K562 (cell line): ENCODE data around the gene CMIP. TPM values are rescaled to one million over a fixed set of nuclear protein-coding genes. Genes with fewer than 3 reads are reported as not detected.

Experiments used
- BRD9 ChIP-seq: fragments of 450-650 bp; IDR thresholded peaks from 2 replicates; pipeline ENCODE4 v1.6.1; 2018; ENCODE audit warnings: low read depth; ENCODE audit not compliant: partially characterized antibody
- BRF2 ChIP-seq: IDR thresholded peaks from 3 replicates; pipeline ENCODE4 v1.6.1; 2011; ENCODE audit warnings: borderline replicate concordance, mild to moderate bottlenecking; ENCODE audit not compliant: insufficient read length, insufficient read depth
- CBFA2T2 ChIP-seq: fragments of 450-650 bp; conservative IDR thresholded peaks from 2 replicates; pipeline ENCODE4 v1.6.1; 2017; ENCODE audit warnings: mild to moderate bottlenecking
- CBX5 ChIP-seq: IDR thresholded peaks from 2 replicates; pipeline ENCODE4 v1.6.1; 2014; ENCODE audit warnings: low read depth, borderline replicate concordance
- CHD2 ChIP-seq: IDR thresholded peaks from 2 replicates; pipeline ENCODE4 v1.6.1; 2011; ENCODE audit warnings: low read depth, low read length
- CREB1 ChIP-seq, 2 experiments: sonication (generic) in 1 of 2; formaldehyde crosslinking in 1 of 2; IDR thresholded peaks; 2 replicates each; pipeline versions ENCODE4 v1.6.1 to v1.8.0; 2012 to 2022; ENCODE audit warnings: inconsistent platforms in 1 of 2, mild to moderate bottlenecking in 1 of 2, missing genetic modification reagents in 1 of 2, moderate library complexity in 1 of 2
- ETS2 ChIP-seq: IDR thresholded peaks from 2 replicates; pipeline ENCODE4 v1.6.1; 2016; ENCODE audit warnings: borderline replicate concordance, missing genetic modification characterization, mild to moderate bottlenecking, moderate library complexity, missing compliant biosample characterization; ENCODE audit not compliant: poor library complexity, severe bottlenecking
- HDAC6 ChIP-seq: IDR thresholded peaks from 2 replicates; pipeline ENCODE4 v1.6.1; 2012; ENCODE audit warnings: low read depth, mild to moderate bottlenecking, control low read depth, inconsistent platforms, low read length, moderate library complexity
- NCOA1 ChIP-seq: fragments of 450-650 bp; IDR thresholded peaks from 2 replicates; pipeline ENCODE4 v1.6.1; 2016; ENCODE audit warnings: low read depth
- NCOA2 ChIP-seq, 2 experiments: fragments of 450-650 bp; IDR thresholded peaks; 2 replicates each; pipeline ENCODE4 v1.6.1; 2018; ENCODE audit warnings: mild to moderate bottlenecking in 2 of 2, moderate library complexity in 1 of 2; ENCODE audit not compliant: partially characterized antibody in 2 of 2
- POLR2G ChIP-seq: fragments of 200-400 bp; formaldehyde crosslinking; IDR thresholded peaks from 2 replicates; pipeline ENCODE4 v1.6.1; 2017; ENCODE audit warnings: low read depth, mild to moderate bottlenecking, antibody characterized with exemption, low read length, moderate library complexity
- TCF3 ChIP-seq: sonication (generic); formaldehyde crosslinking; IDR thresholded peaks from 2 replicates; pipeline ENCODE4 v1.4.0; 2020; ENCODE audit warnings: mild to moderate bottlenecking, missing genetic modification reagents
- ZBTB12 ChIP-seq: fragments of 250-450 bp; sonication (Bioruptor Pico); IDR thresholded peaks from 2 replicates; pipeline ENCODE4 v1.4.0; 2020
- ZNF140 ChIP-seq: fragments of 250-450 bp; sonication (Bioruptor Pico); IDR thresholded peaks from 2 replicates; pipeline ENCODE4 v1.8.0; 2021; ENCODE audit warnings: moderate library complexity, mild to moderate bottlenecking, inconsistent platforms
- ZNF197 ChIP-seq: fragments of 200-800 bp; sonication (Bioruptor generic); IDR thresholded peaks from 2 replicates; pipeline ENCODE4 v1.6.1; 2016; ENCODE audit warnings: low read depth, missing genetic modification characterization, missing compliant biosample characterization
- ZNF239 ChIP-seq: fragments of 250-450 bp; sonication (Bioruptor Pico); IDR thresholded peaks from 2 replicates; pipeline ENCODE4 v1.4.0; 2020; ENCODE audit warnings: mild to moderate bottlenecking
- ZNF766 ChIP-seq: fragments of 200-800 bp; sonication (Bioruptor generic); conservative IDR thresholded peaks from 2 replicates; pipeline ENCODE4 v1.6.1; 2016; ENCODE audit warnings: missing genetic modification characterization, missing compliant biosample characterization
- ZNF785 ChIP-seq: fragments of 250-450 bp; sonication (Bioruptor Pico); IDR thresholded peaks from 2 replicates; pipeline ENCODE4 v1.4.0; 2020; ENCODE audit warnings: mild to moderate bottlenecking
- ZSCAN32 ChIP-seq: fragments of 450-650 bp; formaldehyde crosslinking; IDR thresholded peaks from 2 replicates; pipeline ENCODE4 v1.4.0; 2020; ENCODE audit warnings: mild to moderate bottlenecking, moderate library complexity
- ZZZ3 ChIP-seq: fragments of 450-650 bp; IDR thresholded peaks from 2 replicates; pipeline ENCODE4 v1.6.1; 2016; ENCODE audit warnings: antibody characterized with exemption, mild to moderate bottlenecking, moderate library complexity
- polyA plus RNA-seq, 8 experiments: library from polyadenylated mRNA; depleted of rRNA in 4 of 8; stranded (reverse) in 5 of 8; unstranded in 3 of 8; fragments of >200 nt; fragmentation: Nextera tagmentation in 2 of 8; fragmentation: Illumina TruSeq in 1 of 8; extraction: Ambion mirVana in 2 of 8; extraction: Trizol in 1 of 8; gene quantifications; 2 replicates each; pipeline versions ENCODE4 v1.2.1 to v1.2.3, GENCODE V29; 2011 to 2014; ENCODE audit warnings: inconsistent platforms in 1 of 8, missing spikeins in 1 of 8
- total RNA-seq, 7 experiments: library from RNA; depleted of rRNA in 6 of 7; stranded (reverse); fragments of >200 nt in 6 of 7; fragmentation: Illumina TruSeq in 2 of 7; extraction: Trizol in 2 of 7; gene quantifications; 2 replicates each; pipeline versions ENCODE4 v1.2.1 to v1.2.3, GENCODE V29; 2011 to 2021; ENCODE audit warnings: low replicate concordance in 1 of 7

Gene CMIP
- total and polyA plus RNA-seq, 9 of the 15 experiments (the other 6 are each of a cell fraction or from before 2014, with no cell fraction given), result 0.94 to 82.5 (median 10.3) TPM

- TF ChIP-seq BRD9, result no peak
- no peak for TF ChIP-seq ZNF766 (CRISPR knock-in tag)
- no peak for TF ChIP-seq ZNF239 (CRISPR knock-in tag)
- no peak for TF ChIP-seq ZNF785 (CRISPR knock-in tag)
- TF ChIP-seq NCOA2 (IDR thresholded peaks at IDR 0.05; ENCODE audit: partially characterized antibody in 2 of 2), result no peak
- TF ChIP-seq HDAC6, result no peak
- no peak for TF ChIP-seq ZNF140 (CRISPR knock-in tag)
- 0 out of 2 replicates have a peak, but pooled peaks have one; percentile 43 for TF ChIP-seq CBX5
- no peak for TF ChIP-seq ZZZ3
- TF ChIP-seq ZNF197 (CRISPR knock-in tag), result no peak
- TF ChIP-seq TCF3, result no peak; the same call in 1 of the 2 replicates
- TF ChIP-seq CBFA2T2, result no peak
- TF ChIP-seq ETS2, result no peak
- no peak for TF ChIP-seq ZSCAN32 (CRISPR knock-in tag)
- TF ChIP-seq CREB1 (IDR thresholded peaks at IDR 0.05), result no peak
- peak; percentile 54; the same call in 1 of the 2 replicates for TF ChIP-seq CREB1 (CRISPR knock-in tag; IDR thresholded peaks at IDR 0.05)
- no peak for TF ChIP-seq BRF2
- no peak for TF ChIP-seq ZBTB12 (CRISPR knock-in tag)
- TF ChIP-seq POLR2G, result peak; percentile 57; the same call in 1 of the 2 replicates
- no peak for TF ChIP-seq NCOA1
- peak; percentile 32; the same call in 1 of the 2 replicates for TF ChIP-seq CHD2
These were observed 40.8 kb upstream of the CMIP start (continued) for GRCh38 chr16:81403601-81404391.
